Thyroid gland (tissue), 4 donors: ENCODE measurements around the gene DISP1.

Source experiments
- CTCF ChIP-seq, 6 experiments: fragments of 200-600 bp in 3 of 6; fragments of 450-650 bp in 3 of 6; sonication (generic) in 3 of 6; IDR thresholded peaks; one replicate each; pipeline ENCODE4 v1.5.1; 2016 to 2019; ENCODE audit warnings: antibody characterized with exemption in 6 of 6, mild to moderate bottlenecking in 2 of 6, inconsistent platforms in 1 of 6, moderate library complexity in 1 of 6
- POLR2A ChIP-seq, 2 donors: fragments of 450-650 bp; IDR thresholded peaks; one replicate each; pipeline ENCODE4 v1.6.1; 2017; ENCODE audit warnings: antibody characterized with exemption in 2 of 2, mild to moderate bottlenecking in 2 of 2, moderate library complexity in 1 of 2

DNA sequence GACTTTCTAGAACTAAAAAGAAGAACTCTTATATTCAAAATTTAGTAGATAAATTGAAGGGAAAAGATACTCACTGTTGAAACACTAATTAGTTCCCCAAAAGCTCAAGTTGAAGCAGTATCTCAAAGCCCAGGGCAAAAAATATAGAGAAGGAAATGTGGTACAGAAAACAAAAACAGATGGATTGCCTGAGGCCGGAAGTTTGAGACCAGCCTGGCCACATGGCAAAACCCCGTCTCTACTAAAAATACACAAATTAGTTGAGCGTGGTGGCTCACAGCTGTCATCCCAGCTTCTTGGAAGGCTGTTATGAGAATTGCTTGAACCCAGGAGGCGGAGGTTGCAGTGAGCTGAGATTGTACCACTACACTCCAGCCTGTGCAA lies 41.9 kb upstream of the DISP1 start:
- TF ChIP-seq CTCF (IDR thresholded peaks at IDR 0.05) = no peak
- no peak for TF ChIP-seq POLR2A (IDR thresholded peaks at IDR 0.05)
